NCI-H774 (cell line): ENCODE data around the gene KRT73.

ENCODE experiments used
- DNase-seq: peaks from one replicate; lab custom pipeline; 2025; lab: John Stamatoyannopoulos, UW

KRT73 gene

DNA sequence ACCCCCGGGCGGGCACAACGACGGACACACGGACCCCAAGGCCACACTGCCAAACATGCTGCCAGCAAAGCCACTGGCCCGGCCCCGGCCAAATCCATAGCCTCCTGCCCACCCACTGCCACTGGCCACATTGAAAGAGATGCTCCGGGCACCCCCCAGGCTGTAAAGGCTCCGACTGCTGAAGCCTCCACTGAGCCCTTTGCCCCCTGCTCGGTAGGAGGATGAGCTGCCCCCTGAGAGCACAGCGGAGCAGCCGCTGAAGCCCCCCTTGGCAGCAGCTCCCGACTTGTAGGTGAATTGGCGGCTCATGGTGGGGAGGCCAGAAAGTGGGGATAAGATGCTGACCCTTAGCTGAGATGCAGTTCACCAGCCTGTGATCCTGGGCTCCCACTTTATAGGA, at the start of gene KRT73:
Gene KRT73 (minus strand): TSS at position 344 of the 400 bp plus-strand sequence. CDS start 35 bp downstream, at position 309.
- no peak for DNase-seq

DNA sequence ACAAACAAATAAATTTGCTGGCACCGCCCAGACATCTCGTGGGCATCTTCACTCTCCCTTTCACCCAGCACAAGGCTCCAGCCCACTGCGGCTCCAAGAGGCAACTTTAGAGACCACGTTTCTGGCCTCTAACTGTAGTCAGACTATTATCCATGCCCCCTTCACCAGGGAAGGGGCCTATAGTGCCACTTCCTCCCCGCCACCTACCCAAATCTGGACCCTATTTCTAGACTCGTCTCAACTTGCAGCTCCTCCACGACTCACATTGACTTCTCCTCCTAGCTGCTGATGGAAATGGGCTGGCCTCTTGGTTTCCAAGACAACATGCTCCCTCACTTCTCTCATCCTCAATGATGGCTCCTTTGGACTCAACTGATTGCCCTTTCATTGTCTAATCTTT, 49.6 kb upstream of the KRT73 start:
- no peak for DNase-seq

DNA sequence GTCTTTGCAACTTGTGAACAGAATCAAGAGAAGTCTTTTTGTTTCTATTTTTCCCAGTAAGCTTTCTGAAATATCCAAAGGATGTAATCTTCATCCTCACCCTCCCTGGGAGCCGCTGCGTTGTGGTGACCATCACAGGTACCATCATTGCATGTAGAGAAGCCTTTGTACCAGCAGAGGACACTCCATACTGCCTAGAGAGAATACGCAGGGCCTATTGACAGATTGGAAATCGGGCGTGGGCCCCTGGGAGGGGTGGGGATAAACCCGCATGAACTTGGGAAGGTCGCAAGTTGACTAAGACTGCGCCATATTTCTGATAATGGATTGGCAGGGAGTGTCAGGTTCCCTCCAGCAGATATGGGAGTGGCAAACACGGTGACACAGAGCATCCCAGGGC, 49.1 kb upstream of the KRT73 start:
- DNase-seq = no peak

DNA sequence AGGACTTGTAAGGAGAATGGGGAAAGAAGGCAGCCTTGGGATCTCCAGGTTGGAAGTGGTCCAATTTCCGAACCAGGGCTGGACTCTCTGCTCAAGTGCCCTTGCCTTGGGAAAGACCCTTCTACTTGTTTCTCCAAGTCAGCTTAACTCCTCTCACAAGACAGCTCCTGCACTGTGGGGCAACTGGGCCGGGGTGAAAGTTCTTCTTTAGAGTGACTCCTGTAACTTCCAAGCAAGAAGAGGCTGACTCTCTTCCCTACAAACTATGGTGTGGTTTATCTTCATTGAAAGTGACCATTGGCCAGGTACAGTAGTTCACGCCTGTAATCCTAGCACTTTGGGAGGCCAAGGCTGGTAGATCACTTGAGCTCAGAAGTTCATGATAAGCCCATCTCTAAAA, 48.1 kb upstream of the KRT73 start:
- no peak for DNase-seq

DNA sequence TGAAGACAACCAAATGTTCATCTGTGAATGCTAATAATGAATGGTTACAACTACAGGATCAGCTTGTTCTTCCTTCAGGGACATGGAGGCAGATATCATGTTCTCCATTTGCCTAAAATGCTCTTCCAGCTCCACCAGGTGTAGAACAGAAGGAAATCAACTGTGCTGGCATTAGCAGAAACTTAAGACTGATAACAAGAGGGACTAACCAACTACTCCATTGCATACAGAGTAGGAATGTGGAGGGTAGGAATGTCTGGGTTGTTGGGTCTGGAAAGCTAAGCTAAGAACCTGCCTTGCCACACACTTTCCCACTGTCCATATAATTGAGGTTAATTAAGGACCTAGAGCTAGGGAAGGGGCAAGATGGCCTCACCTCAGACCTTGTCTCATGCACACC, 45.1 kb upstream of the KRT73 start:
- no peak for DNase-seq

DNA sequence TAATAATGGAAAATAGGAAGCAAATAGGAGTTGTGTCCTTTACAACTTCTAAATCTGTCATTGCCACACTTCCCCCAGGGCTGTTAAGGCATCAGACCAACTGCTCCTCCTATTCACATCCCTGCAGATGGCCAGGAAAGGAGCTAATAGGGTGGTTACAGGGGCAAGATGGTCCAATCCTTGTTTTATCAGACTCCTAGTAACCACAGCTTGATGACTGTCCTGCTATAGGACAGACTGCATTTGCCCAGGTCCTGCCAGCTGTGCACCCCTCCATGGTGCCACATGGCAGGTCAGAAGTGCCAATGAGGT, 44.5 kb upstream of the KRT73 start:
- no peak for DNase-seq

DNA sequence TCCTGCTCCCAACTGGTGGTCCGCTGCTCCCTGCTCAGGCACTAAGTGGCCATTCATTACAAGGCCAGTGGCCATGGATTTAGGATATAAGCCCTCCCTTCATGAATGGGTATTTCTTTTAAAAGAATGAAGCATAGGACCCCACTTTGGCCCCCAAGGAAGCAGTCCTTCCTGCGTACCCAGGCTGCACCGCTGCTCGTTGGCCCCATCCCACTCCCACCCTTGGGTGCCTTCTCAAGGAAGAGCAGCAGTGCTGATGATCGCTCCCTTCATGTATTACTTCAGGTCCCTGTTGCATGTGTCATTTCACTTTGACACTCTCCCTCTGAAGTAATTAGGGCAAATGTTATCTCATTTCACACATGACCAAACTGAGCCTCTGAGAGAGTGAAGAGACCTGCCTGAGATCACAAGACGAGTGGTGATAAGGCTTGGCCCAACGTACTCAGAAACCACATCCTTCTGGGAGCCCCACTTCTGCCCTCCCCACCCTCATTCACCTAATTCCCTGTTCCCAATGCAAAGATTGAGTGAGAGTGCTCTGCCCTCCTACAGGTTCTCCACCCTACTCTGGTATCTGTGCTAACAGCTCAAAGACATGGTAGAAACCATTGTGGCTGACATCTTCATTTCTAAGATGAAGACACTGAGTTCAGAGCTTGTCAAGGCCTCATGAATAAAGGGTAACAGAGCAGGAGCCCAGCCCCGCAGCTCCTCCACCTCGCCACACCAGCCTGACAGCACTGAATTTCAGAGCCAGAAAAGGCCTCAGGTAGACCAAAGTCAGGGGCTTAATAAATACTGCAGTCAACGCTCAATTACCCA, 43.9 kb upstream of the KRT73 start:
- DNase-seq = no peak

DNA sequence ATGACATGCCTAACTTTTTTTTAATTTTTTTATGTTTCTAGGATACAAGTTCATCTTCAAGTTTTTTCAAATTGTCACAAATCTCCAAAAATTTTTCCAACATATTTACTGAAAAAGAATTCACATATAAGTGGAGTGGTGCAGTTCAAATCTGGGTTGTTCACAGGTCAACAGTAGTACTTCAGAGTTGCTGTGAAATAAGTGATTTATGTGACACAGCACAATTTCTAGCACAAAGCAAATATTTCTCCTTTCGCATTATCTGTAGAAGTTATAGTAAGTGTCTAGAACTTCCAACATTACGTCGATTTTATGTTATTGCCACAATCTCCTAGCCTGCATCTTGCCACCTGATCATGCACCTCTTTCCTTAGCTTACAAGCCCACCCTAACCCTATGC, 43.3 kb upstream of the KRT73 start:
- no peak for DNase-seq

DNA sequence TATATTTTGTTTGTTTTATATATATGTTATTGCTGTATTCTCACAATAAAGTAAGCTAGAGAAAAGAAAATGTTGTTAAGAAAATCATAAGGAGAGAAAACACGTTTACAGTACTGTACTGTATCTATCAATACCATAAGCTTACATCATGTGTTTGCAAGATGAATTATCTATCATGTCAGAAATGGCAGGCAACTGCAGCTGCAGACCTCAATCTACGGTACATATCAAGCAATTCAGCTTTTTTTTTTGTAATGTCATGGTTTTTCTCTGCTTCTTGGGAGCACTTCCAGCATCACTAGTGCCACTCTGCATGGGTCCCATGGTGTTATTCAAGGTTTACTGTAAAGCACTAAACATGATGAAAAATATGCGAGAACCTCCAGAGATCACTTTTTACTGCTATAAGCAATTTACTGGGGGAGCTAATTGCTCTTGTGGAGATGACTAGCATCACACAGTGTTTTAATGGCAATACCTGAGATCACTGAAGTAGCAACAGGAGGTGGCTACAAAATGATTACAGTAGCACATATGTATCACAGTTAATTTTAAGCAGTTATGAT, 42.7 kb upstream of the KRT73 start:
- no peak for DNase-seq

DNA sequence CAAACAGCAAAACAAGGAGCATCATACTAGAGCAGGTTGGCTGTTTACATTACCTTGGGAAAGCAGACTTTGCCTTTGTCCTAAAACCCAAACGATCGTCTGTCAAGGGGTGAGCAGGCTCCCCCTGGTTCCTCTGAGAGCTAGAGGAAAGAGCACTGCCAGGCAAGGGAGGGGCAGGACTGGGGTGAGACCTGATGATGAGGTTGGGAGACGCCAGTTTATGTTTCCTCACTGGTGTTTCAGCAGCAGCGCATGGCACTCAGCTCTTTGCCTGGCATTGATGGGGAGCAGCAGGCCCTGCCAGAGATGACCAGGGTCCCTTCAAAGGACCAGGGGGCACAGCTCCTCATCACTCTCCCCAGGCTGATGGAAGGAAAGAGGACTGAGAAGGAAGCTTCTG, 41.6 kb upstream of the KRT73 start:
- DNase-seq = no peak

DNA sequence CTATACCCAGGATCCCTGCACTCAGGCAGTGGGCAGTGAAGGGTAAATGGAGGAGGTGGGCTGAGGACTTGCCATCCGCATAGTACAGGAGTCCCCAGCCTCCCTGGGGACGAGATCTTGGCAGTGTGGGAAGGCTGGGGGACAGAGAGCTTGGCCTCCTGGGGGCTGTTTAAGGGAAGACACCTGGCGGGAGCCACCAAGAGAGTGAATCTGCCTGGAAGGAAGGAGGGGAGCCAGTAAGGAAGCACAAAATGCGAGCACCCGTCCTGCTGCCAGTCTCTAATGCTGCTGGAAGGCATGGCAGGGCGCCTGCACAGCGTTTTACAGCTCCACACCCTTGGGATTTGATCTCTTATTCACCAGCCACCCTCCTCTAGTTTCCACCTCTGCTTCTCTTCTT, 41.0 kb upstream of the KRT73 start:
- no peak for DNase-seq

DNA sequence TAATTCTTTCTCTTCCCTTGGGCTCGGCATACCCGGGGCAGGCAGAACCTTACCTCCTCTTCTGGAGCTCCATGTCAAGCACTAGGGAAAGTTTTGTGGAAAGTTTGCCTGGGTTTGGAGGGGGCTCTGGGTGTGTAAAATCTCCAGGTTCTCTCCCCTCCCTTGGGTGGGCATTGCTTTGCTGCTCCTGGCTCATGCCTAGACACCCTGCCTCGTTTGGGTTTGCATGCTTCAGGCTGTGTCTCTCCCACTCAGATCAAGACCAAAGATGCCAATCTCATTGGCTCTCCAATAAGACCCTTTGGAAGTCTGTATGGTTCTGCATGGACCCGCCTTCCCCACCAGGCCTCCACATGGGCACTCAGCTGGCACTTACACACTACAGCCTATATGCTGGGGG, 39.8 kb upstream of the KRT73 start:
- no peak for DNase-seq

DNA sequence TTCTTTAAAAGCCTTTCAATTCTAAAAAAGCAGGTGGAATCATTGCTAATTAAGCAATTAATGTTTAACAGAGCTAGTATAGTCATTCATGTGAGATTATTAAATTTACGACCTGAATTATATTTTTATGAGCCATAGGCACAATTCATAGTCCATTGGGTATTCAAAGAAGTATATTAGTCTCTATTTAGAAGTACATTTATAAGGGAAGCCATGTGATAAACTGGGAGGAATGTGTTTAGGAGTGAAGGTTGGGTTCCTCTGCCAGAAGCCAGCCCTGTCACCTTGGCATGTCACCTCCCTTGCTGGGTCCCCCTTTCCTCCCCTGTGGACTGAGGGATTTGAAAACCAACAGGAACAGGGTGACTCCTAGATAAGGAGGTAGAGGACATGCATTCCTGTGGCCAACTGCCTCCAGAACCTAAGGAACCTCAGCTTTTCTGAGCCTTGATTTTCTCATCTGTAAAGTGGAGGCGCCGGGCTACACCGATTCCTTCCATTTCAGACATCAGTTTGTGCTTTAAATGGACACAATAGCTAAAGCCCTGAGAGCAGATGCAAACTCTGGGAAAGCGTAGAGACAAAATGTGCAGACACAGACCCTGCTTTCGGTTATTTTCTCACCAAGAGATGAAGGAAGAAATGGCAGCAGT, 39.0 kb upstream of the KRT73 start:
- DNase-seq = no peak

DNA sequence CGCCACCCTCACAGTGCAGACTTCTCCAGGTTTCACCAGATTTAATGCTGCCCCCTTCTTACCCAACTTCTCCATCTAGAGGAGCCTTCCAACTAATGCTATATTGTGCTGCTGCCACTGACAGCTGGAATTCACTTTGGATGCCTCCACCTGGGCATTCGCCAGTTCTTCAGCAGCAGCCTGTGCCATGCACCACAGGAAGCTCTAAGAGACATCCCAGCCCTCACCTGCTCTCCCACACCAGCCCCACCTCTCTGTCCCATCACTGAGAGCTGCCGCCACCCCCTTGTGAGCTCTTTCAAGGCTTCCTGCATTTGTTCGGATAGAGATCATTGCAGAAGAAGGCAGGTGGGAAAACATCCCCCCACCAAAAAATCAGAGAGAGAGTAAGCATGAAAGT, 38.3 kb upstream of the KRT73 start:
- DNase-seq = no peak

DNA sequence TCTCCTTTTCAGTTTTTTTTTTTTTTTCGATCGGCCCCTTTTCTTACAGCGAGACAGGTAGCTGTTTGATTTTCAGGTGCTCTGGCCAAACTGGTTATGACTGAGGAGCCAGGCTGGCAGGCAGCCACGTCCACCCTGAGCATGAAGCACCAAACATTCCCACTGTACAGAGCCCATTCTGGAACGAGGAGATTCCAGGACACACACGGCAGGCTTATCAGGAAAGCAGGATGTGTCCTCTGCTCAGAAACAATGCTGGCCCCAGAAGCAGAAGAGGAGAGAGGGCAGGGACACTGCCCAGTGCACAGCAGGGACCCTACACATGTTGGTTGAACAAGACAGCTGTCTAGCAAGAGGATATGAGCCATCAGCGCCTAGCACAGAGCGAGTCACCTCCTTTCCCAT, 37.4 kb upstream of the KRT73 start:
- no peak for DNase-seq

DNA sequence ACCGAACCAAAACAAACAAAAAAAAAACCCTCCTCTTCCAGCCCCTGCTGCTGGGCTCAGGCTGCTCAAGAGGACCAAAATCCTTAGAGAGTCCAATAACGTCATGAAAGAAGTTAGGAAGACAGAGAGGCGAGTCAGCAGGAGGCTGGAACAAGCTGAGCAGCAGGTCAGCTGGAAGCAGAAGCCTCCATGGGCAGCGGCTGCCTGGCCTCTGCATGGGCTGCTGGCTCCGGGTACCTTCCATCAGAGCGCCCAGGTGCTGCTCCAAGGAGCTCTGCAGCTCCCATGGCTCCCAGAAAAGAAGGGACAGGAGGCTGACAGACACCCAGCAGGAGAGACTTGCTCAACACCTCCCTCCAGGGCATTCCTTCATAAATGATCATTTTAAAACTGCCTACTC, 36.9 kb upstream of the KRT73 start:
- DNase-seq = no peak

DNA sequence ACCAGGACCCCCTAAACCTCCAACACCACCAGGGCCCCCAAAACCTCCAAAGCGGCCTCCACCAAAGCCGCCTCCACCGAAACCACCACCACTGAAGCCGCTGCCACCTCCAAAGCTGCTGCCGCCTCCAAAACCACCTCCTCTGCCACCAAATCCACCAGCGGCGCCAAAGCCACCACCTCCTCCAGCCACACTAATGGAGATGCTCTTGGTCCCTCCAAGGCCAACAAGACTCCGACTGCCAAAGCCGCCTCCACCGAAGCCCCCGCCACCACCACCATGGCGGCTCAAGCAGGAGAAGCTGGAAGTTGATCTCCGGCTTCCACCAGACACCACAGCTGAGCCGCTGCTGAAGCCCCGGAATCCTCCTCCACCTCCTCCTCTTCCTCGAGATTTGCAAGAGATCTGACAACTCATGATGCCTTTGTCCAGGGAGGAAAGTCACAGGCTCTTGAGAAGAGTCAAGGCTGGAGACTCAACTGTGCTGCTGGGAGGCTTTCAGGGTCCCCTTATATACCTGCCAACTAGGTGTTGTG, 33.4 kb upstream of the KRT73 start, which contains the start of gene KRT2:
Gene KRT2 (minus strand): TSS at position 486 of the 536 bp plus-strand sequence. CDS start 69 bp downstream, at position 417.
- no peak for DNase-seq

DNA sequence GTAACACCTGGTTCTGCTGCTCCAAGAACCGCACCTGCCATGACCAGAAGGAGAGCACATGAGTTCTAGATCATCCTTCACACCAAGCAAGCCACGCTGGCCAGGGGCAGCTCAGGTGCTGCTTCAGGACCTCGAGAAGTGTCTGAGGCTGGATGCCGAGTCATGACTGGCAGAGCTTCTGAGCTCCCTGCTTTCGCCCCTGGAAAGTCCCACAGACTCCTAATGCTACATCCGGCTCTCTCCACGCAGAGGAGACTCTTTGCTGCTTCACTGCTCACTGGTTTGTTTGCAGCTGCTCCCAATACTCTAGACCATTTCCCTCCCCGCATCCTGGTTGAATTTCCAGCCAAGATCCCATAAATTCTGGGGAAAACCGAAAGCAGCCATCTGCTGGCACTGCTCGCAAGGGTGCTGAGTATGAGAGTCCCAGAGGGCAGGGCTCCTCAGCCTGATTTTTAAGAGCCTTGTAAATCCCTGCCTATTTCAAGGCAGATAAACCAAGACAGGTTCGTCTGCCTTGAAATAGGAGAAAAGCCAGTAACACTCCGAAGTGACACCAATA, 32.2 kb upstream of the KRT73 start:
- no peak for DNase-seq

DNA sequence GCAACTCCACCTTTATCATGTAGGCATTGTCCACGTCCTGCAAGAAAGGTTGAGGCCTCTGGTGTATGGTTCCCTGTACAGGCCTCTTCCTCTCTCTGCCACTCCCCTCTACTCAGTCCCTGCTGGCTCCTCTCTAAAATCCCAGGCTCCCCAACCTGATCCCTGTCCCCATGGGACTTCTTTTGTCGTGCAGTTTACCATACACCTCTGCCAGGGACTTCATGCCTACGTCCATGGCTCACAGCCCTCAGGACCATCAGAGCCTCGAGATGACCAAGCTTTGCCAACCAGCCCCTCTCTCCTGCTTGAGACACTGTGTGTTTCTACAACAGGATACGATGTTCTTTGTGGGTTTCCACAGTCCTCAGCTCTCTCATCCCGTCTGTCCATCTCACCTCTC, 30.7 kb upstream of the KRT73 start:
- no peak for DNase-seq

DNA sequence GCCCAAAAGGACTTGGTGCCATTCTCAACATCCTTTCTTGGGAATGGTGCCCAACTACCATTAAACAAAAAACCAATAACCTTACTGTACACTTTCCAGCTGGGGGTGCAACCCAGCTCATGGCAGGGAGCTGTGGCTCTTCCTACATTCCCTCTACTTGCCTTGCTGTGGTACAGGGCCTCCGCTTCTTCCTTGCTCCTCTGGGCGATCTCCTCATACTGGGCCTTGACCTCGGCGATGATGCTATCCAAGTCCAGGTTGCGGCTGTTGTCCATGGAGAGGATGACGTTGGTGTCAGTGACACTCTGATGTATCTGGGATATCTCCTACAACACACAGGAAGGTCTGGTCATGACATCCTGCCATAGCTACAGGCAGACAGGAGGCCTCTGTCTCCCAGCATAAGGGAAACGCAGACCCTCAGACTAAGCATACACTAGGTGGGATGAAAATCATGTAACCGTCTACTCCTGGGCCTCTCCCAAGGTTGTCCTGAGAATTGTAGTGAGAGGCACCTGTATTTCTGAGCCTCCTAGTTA, 29.7 kb upstream of the KRT73 start:
- DNase-seq = no peak

DNA sequence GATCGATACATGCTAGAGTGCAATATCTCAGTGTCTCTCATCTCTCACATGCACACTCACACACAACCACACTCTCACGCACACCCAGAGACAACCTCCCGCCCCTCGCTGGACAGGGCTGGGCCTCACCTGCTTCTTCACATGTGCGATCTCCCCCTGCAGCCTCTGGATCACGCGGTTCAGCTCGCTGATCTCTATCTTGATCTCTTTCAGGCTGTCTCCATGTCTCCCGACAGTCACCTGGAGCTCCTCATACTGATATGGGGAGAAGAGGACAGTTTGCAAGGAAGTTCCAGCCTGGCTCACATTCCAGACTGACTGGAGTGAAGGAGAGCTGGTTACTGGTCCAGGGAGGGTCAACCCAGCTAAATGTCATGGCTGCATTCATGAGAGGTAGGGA, 29.2 kb upstream of the KRT73 start:
- DNase-seq = no peak

DNA sequence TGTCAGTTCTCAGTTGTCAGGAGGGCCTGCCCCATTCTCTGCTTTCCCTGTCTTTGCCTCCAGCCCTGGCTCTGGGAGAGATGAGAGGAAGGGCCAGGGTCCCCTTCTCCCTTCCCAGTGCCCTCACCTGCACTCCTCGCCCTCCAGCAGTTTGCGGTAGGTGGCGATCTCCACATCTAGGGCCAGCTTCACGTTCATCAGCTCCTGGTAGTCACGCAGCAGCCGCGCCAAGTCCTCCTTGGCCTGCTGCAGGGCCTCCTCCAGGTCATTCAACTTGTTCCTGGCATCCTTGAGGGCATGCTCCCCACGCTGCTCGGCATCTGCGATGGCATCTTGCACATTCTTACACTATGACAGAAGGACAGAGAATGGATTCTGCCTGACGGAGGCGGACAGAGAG, 28.3 kb upstream of the KRT73 start:
- no peak for DNase-seq

DNA sequence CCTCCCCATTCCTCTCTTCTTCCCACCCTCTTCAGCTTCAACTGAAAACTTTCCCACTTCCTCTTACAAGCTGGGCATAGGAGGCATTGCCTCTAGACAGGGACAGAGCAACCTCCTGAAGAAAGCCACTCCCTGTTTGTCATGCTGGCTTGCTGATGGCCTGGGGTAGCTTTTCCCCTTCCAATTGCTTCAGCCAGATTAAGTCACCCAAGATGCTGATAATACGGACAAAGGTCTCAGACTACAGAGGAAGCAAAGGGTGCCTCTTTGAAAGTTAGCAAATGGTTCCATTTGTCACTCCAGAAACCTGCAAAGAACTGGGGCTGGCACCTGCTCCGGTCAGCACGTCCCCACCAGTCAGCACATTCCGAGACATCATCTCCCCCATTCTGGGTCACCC, 27.6 kb upstream of the KRT73 start:
- no peak for DNase-seq
